HUES6 (cell line): ENCODE measurements around the gene MMD2.
"Not testable (repeated sequence)": the region's sequence is repeated elsewhere in the genome, so short reads cannot be mapped to it uniquely, and the experiment has no call there.

Experiments
- H3K27ac ChIP-seq: 2 replicates; pipeline ENCODE4 v1.7.0; 2013; ENCODE audit warnings: low read depth, mild to moderate bottlenecking, low read length, inconsistent platforms
- H3K27me3 ChIP-seq: 2 replicates; pipeline ENCODE4 v1.6.1; 2013; ENCODE audit warnings: low read length; ENCODE audit not compliant: control insufficient read depth, insufficient read depth
- H3K36me3 ChIP-seq: 2 replicates; pipeline ENCODE4 v1.6.1; 2013; ENCODE audit warnings: low read length; ENCODE audit not compliant: control insufficient read depth, insufficient read depth
- H3K4me1 ChIP-seq: 2 replicates; pipeline ENCODE4 v1.6.1; 2013; ENCODE audit warnings: low read length; ENCODE audit not compliant: control insufficient read depth, insufficient read depth
- H3K4me3 ChIP-seq: 2 replicates; pipeline ENCODE4 v1.5.1; 2013; ENCODE audit warnings: low read depth, low read length
- H3K9ac ChIP-seq: one replicate; pipeline ENCODE4 v1.6.1; 2013; ENCODE audit warnings: mild to moderate bottlenecking, low read length
- H3K9me3 ChIP-seq: 2 replicates; pipeline ENCODE4 v1.6.1; 2013; ENCODE audit warnings: low read depth, low read length; ENCODE audit not compliant: control insufficient read depth, insufficient read depth

MMD2 gene

DNA sequence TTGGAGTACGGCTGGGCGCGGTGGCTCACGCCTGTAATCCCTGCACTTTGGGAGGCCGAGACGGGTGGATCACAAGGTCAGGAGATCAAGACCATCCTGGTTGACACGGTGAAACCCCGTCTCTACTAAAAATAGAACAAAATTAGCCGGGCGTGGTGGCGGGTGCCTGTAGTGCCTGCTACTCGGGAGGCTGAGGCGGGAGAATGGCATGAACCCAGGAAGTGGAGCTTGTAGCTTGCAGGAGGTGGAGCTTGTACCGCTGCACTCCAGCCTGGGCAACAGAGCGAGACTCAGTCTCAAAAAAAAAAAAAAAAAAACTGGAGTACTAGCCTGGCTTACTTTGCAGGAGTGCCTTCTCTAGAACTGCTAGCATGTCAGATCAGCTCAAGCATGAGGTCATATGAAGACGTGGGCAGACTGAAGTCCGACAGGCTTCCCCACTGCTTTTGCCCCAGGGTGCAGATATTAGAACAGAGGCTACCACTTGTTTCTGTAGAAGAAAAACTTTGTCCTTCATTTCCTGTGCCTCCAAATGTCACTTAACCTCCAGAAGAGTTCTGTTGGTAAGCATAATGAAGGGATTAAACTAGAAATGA, 22.4 kb upstream of the MMD2 start:
- peaks cover 60% of the 10 kb centered on the region for H3K36me3 ChIP-seq
- not testable (repeated sequence) for H3K27me3 ChIP-seq, H3K27ac ChIP-seq, H3K4me3 ChIP-seq, H3K4me1 ChIP-seq, H3K9me3 ChIP-seq, H3K9ac ChIP-seq

DNA sequence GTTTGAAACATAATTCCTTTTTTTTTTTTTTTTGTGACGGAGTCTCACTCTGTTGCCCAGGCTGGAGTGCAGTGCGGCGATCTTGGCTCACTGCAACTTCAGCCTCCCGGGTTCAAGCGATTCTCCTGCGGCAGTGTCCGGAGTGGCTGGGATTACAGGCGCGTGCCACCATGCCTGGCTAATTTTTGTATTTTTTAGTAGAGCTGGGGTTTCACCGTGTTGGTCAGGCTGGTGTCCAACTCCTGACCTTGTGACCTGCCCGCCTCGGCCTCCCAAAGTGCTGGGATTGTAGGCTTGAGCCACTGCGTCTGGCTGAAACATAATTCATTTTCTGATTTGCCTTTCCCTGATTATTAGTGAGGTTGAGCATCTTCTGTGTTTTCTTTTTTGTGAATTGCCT, 16.6 kb upstream of the MMD2 start:
- H3K27me3 ChIP-seq, H3K27ac ChIP-seq, H3K4me1 ChIP-seq, H3K9me3 ChIP-seq, H3K4me3 ChIP-seq, H3K9ac ChIP-seq: not testable (repeated sequence)
- H3K36me3 ChIP-seq: peaks cover 31% of the 10 kb centered on the region

DNA sequence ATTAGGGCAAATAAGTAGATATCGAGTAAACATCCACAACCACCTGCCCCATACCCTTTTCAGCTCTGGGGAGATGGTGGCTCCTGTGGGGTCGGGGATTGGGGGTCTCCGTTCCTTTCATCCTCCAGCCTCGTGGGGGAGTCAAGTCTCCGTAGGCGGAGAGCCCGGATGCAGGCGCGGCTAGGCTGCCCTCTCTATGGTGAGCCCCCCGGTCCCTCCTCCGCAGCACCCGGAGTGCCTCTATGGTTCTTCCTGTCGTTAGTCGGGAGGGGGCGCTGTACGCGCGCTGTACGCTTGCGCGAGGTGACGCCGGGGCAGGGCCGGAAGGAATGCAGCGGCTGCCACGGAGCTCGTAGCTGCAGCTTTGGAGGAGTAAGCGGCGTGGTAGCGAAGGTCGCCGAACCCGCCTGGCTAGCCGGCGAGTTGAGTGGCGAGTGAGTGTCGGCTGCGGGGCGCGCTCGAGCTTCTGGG, 14.8 kb upstream of the MMD2 start:
- H3K27ac ChIP-seq: peak overlapping the region; percentile 70; the same call in 1 of the 2 replicates
- no peaks in the 10 kb centered on the region for H3K4me1 ChIP-seq
- no peaks in the 10 kb centered on the region for H3K27me3 ChIP-seq
- H3K36me3 ChIP-seq: peaks cover 23% of the 10 kb centered on the region
- H3K9ac ChIP-seq: peak overlapping the region; percentile 79
- peak overlapping the region; percentile 93 for H3K4me3 ChIP-seq
- no peaks in the 10 kb centered on the region for H3K9me3 ChIP-seq

DNA sequence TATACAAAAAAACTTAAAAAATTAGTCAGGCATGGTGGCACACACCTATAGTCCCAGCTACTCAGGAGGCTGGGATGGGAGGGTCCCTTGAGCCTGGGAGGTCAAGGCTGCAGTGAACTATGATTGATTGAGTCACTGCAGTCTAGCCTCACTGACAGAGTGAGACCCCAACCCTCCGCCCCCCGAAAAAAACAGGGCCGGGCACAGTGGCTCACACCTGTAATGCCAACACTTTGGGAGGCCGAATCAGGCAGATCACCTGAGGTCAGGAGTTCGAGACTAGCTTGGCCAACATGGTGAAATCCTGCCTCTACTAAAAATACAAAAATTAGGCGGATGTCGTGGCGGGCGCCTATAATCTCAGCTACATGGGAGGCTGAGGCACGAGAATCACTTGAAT, 13.5 kb upstream of the MMD2 start:
- not testable (repeated sequence) for H3K27me3 ChIP-seq, H3K36me3 ChIP-seq, H3K4me1 ChIP-seq, H3K4me3 ChIP-seq, H3K9me3 ChIP-seq, H3K9ac ChIP-seq, H3K27ac ChIP-seq

DNA sequence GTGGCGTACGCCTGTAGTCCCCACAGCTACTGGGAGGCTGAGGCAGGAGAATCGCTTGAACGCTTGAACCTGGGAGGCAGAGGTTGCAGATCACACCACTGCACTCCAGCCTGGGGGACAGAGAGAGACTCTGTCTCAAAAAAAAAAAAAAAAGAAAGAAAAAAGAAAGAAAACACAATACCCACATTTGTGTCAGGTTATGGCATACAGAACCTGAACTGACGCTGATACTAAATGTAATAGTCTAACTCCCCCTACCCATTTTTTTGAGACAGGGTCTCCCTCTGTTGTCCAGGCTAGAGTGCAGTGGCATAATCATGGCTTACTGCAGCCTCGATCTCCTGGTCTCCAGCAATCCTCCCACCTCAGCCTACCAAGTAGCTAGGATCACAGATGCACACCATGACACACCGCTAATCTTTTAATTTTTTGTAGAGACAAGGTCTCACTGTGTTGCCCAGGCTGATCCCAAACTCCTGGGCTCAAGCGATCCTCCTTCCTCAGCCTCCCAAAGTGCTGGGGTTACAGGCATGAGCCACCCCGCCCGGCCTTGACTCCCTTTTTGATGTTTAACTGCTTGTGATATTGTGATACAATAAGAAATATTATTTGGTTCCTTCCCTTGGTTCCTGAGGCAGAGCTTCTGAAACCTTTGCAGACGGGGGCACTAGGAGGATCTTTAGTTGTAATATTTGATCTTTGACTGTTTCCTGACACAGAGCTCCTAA, 6.5 kb upstream of the MMD2 start:
- H3K27me3 ChIP-seq: peaks cover 1% of the 10 kb centered on the region; the same call in 1 of the 2 replicates
- H3K9ac ChIP-seq: no peak overlapping the region
- H3K27ac ChIP-seq: no peak overlapping the region
- no peaks in the 10 kb centered on the region for H3K9me3 ChIP-seq
- no peaks in the 10 kb centered on the region for H3K4me1 ChIP-seq
- H3K36me3 ChIP-seq: no peaks in the 10 kb centered on the region
- H3K4me3 ChIP-seq: no peak overlapping the region

DNA sequence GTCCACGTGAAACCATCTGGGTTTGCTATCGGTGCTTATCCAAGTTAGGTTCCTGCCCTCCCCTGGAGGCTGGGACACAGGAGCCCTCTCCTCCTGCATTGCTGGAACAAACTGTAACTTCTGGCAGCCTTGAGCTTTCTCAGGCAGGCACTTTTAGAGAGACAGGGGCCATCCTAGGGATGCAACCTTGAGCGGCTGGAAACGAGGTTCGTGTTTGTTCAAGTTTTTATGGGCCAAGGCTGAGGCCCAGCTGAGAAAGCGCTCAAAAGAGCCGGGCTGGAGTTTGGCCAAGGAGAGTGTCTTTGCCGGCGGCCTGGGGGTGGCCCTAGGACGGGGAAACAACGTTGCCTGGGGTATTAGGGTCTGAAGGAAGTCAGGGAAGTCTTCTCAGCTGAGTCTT, 5.5 kb upstream of the MMD2 start:
- no peaks in the 10 kb centered on the region for H3K9me3 ChIP-seq
- H3K9ac ChIP-seq: no peak overlapping the region
- H3K36me3 ChIP-seq: no peaks in the 10 kb centered on the region
- H3K4me3 ChIP-seq: no peak overlapping the region
- no peaks in the 10 kb centered on the region for H3K4me1 ChIP-seq
- H3K27me3 ChIP-seq: peaks cover 6% of the 10 kb centered on the region; the same call in 1 of the 2 replicates
- H3K27ac ChIP-seq: no peak overlapping the region

DNA sequence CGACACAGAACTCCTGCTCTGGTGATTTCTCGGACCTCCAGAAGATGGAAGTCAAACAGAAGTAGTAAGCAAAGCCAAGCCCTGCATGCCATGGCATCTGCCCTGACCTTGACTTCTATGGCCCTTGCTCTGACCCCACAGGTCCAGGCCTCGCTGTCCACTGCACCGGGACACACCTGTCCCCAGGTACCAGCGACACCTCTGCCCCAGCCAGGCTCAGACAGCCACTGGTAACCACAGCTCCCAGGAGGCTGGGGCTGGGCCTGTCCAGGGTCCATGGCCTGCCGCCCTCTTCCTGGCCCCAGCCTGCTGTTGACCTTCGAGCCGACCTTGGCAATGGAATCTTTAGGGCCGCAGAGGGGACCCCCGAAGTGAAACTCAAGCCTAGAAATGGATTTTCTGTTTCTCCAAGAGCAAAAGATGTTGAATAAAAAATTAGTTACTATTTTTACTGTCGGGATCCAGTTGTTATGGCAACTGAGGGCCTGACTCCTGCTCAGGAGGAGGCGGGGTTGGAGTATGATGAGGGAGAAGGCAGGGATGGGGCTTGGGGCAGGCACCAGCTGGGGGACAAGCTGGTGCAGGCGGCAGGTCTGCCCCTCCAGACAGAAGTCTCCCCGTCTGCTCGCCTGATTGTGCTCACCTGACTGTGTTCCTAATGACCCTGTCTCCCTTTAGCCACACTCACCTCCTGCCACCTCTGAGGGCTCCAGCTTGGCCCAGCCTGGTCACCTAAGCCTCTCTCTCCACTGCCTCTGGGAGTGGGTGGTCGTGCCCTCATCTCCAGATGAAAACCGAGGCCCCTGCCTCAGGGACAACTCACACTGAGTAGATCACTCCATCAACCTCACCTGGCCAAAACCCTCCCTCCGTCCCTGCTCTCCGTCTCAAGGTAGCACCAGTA, 4.1 kb upstream of the MMD2 start:
- no peaks in the 10 kb centered on the region for H3K36me3 ChIP-seq
- peaks cover 14% of the 10 kb centered on the region for H3K27me3 ChIP-seq
- no peak overlapping the region for H3K27ac ChIP-seq
- no peak overlapping the region for H3K4me3 ChIP-seq
- no peak overlapping the region for H3K9ac ChIP-seq
- H3K9me3 ChIP-seq: no peaks in the 10 kb centered on the region
- no peaks in the 10 kb centered on the region for H3K4me1 ChIP-seq

DNA sequence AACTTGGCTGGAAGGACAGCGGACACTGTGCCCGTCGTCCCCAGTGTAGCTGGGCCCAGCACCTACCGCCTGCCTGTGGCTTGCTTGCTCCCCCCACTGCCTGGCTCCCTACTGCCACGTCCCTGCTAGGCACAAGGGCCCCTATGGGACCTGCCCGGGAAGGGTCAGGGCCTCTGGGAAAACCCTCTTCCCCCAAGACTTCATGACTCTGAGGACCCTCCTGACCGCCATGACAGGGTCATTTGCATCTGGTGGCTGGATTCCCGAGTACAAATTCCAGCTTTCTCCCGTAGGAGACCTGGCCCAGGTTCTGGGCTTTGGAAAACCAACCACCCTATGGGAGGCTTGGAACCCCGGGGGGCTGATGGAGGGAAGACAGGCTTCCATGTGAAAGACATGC, 1.4 kb upstream of the MMD2 start:
- H3K36me3 ChIP-seq: no peaks in the 10 kb centered on the region
- H3K9ac ChIP-seq: no peak overlapping the region
- no peak overlapping the region for H3K4me3 ChIP-seq
- no peaks in the 10 kb centered on the region for H3K9me3 ChIP-seq
- no peak overlapping the region for H3K27ac ChIP-seq
- H3K4me1 ChIP-seq: no peaks in the 10 kb centered on the region
- H3K27me3 ChIP-seq: peaks cover 35% of the 10 kb centered on the region

DNA sequence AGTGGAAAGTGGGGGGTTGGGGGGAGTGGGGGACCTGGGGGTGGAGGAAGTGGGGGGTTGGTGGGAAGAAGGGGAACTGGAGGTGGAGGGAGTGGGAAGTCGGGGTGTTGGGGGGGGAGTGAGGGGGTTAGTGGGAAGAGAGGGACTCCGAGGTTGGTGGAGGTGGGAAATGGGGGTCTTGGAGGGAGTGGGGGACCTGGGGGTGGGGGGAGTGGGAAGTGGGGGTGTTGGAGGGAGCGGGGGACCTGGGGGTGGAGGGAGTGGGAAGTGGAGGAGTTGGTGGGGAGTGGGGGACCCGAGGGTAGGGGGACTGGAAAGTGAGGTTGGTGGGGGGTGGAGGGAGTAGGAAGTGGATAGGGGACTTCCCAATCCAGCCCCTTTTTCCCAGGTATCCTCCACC, 906 bp upstream of the MMD2 start:
- Histone ChIP-seq H3K36me3 (no peaks in the 10 kb centered on the region), H3K9ac (no peak overlapping the region), H3K9me3 (no peaks in the 10 kb centered on the region), H3K4me1 (no peaks in the 10 kb centered on the region), H3K4me3 (no peak overlapping the region), H3K27me3 (peaks cover 38% of the 10 kb centered on the region), H3K27ac (no peak overlapping the region)

DNA sequence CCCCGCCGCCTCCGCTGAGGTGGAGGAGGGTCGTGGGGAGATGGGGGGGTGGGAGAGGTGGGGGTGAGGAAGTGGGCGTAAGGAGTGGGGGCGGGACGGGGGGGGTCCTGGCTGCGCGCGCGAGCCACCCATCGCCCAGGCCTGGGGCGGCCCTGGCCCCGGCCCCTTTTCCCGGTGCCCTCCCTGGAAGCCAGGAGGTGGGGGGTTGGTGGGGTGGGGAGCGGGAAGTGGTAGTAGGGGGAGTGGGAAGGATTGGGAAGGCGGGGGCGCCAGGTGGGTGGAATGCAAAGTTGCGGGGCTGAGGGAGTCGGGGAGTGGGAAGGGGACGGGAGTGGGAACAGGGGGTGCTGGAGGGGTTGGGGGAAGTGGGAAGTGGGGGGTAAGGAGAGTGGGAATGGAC, 319 bp upstream of the MMD2 start:
- Histone ChIP-seq H3K4me1 (no peaks in the 10 kb centered on the region), H3K4me3 (no peak overlapping the region), H3K9me3 (no peaks in the 10 kb centered on the region), H3K27ac (no peak overlapping the region), H3K9ac (no peak overlapping the region), H3K36me3 (no peaks in the 10 kb centered on the region), H3K27me3 (peaks cover 39% of the 10 kb centered on the region)
